NCI-H345 (cell line): ENCODE measurements around the gene LIG3.
"Not testable (repeated sequence)": the region's sequence is repeated elsewhere in the genome, so short reads cannot be mapped to it uniquely, and the experiment has no call there.

Source experiments
- DNase-seq: peaks from one replicate; lab custom pipeline; 2025; lab: John Stamatoyannopoulos, UW

The LIG3 gene

DNA sequence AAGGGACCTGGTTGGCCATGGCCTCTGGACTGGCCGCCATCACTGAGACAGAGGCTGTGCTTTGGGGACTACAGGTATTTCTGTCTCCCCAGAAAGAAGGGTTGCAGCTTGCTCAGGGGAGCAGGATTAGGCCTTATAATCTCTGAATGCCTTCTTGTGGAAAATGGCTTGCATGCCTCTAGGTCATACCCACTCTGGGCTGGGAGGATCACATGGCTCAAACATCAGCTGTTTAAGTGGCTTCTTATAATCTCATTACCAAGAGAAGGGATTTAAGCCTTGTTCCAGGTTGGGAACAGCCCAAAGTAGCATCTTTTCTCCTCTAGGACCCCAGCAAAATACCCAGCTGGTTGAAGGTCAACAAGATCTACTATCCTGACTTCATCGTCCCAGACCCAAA is 19.1 kb downstream of the LIG3 start:
- DNase-seq: no peak

DNA sequence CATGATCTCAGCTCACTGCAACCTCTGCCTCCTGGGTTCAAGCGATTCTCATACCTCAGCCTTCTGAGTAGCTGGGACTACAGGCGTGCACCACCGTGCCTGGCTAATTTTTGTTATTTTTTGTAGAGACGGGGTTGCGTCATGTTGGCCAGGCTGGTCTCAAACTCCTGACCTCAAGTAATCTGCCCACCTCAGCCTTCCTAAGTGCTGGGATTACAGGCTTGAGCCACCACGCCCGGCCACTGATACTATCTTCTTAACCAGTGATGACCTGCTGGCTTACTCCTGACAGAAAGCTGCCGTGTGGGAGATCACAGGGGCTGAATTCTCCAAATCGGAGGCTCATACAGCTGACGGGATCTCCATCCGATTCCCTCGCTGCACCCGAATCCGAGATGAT is 20.7 kb downstream of the LIG3 start:
- not testable (repeated sequence) for DNase-seq

DNA sequence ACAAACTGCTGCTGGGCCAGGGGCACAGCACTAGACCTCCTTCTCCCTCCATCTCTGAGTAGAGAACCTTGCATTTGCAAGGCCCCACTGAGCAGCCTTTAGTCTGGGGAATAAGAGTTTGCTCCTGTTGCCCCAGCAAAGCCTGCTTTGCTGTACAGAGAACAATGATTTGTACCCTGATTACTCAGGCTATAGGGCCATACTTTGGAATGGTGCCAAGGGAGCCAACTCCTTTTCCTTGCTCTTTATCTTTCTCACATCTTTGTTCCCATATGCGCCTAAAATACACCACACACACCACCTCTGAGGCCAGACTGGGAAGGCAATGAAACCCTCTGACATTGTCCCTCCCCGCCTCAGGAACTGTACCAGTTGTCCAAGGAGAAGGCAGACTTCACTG is 21.2 kb downstream of the LIG3 start:
- no peak for DNase-seq

GRCh38 chr17:35002876-35003551 is 22.7 kb downstream of the LIG3 start:
- DNase-seq: no peak

DNA sequence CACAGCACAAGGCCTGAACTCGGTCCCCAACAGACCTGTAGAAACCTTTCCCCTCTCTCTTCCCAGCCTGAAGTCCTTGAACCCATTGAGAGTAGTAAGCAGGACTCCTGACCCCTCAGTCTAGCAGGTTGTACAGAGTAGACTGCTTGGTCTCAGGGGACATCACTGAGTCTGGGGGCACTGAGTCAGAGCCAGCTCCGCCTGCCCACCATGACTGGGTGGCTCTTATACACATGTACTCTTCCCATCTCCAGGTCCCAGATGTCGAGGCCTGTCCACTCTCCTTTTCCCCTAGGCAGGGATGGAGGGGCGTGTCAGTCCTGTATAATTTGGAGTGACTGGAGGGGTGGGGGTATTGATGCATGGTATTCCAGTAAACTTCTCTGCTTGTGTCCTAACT is 23.5 kb downstream of the LIG3 start:
- DNase-seq: no peak

GRCh38 chr17:35006345-35006744 is 26.0 kb downstream of the LIG3 start:
- no peak for DNase-seq

DNA sequence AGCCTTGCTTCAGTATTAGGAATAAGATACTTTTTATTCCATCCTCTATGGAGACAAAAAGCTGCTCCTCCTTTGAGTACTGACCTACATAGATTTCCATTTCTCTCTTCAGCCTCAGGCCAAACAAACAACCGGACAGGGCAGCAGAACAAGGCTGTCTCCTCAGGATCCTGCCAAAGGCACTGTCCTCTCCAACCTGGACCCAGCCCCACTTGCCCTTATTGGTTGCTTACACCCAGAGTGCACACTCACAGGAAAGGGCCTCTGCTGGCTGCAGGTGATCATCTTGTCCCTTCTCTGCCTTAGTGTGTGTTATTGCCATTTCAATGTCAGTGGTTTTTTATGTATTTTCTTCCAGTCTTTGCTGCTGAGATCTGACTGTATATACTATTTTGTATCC is 26.6 kb downstream of the LIG3 start:
- no peak for DNase-seq

DNA sequence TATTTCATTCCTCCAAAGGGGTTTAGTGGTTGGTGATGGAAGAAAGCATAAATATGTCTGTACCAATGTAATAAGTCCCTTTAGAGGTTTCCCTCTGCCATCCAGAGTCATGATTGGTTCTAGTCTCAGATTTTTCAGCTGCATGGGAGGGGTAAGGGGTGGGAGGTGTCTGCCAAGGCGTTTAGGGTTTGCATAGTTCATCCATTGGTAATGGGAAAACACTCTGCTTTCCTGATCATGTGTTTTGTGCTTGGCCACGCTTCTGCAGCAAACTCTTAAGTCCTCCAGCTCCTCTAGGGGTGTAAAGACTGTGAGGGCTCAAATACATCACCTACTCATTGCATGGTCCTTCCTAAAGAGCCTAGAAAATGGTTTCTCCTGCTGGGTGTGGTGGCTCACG is 29.8 kb downstream of the LIG3 start:
- no peak for DNase-seq

- no peak for DNase-seq
Observed at GRCh38 chr17:35011671-35012216, 31.4 kb downstream of the LIG3 start.

DNA sequence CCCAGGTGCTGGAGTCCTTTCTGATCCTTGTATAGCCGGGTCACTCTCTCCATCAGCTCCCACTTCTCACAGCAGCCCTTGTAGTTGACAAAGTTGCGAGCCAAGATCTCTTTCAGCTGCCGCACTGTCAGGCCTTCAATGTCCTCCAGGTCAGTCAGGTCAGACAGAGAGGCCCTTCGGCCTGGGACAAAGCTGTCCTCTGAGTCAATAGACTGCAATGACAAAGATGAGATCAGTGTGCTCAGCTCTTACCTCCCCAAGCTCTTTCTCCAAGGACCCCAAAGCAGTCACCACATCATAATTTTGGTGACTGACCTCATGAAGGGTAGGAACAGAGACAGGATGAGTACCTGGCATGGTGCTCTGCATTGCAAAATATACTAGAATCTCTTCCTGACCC is 36.1 kb downstream of the LIG3 start:
- DNase-seq: no peak

DNA sequence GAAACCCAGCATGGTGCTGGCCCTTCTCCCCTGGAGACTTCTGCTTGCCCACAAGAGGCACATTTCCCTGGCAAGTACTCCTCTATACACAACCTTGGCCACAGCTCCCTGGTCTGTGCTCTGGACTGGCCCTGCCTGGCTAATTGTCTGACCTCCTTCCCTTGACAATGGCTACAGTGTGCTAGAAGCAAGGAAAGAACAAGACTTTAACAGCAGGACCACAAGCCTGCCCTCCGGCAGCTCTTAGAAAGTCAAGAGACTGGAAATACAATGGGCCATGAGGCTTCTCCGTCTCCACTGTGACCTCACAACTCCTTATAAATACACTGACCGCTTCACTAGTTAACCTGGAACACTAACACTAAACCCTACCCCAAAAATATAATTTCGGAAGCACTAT is 36.7 kb downstream of the LIG3 start:
- DNase-seq: no peak

- DNase-seq: no peak
Observed at GRCh38 chr17:35018814-35019213, 38.5 kb downstream of the LIG3 start.

DNA sequence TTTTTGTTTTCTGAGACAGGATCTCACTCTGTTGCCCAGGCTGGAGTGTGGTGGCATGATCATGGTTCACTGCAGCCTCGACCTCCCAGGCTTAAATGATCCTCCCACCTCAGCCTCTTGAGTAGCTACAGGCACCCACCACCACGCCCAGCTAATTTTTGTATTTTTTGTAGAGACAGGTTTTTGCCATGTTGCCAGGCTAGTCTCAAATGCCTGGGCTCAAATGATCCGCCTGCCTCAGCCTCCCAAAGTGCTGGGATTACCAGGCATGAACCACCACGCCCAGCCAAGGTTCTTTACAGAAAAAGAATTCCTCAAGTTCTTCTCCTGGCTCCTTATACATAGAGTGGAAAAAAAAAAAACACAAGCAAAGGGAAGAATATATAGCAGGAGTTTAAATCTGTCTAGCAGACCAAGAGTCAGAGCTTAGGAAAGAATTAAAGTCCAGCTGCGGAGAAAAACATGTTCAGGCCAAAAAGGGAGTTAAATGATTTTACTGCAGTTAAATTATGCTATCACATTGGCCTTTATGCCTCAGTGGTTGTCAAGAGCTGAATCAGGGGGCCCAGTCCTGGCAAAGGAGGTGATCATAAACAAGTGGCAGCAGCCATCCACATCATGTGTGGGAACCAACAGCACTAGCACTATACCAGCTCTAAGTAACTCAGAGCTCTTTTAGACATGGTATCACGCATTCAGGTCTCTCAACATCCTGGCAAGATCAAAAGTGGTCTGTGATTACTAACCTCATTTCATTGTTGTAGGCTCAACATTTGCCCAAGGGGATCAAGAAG is 39.3 kb downstream of the LIG3 start:
- DNase-seq: no peak

DNA sequence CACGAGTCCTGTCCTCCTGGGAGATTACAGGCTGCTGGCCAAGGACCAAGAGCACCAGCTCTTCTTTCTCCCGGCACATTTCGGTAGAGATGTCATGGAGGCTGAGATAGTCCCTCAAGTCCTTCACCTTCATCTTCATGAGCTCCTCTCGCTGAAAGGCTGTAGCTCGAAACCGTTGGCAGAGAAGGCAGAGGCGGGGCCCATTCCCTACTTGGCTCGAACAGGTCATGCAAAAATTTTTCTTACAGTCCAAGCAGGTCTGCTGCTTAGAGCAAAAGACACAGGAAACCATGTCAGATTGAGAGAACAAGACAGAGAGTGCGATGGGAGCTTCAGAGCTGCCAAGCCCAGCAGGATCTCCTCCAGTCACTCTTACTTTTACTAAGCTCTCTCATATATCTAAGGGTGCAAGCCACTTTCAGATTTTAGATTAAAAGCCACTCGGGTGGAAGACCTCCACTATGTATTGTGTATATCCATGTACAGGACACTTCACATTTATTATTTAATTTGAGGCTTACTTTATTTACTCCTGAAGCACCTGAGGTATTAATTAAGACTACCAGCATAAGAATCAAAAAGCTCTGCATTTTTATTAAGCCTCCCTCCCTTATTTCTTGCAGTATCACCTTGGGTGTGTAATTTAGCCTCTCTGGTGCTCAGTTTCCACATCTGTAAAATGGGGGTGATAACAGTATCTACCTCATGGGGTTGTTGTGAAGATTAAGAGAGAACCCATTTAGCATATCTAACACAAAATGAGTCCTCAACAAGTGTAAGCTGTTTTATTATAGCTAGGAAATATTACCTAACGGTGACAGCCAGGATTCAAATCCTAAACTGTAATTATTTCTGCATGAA is 41.4 kb downstream of the LIG3 start:
- DNase-seq: no peak

DNA sequence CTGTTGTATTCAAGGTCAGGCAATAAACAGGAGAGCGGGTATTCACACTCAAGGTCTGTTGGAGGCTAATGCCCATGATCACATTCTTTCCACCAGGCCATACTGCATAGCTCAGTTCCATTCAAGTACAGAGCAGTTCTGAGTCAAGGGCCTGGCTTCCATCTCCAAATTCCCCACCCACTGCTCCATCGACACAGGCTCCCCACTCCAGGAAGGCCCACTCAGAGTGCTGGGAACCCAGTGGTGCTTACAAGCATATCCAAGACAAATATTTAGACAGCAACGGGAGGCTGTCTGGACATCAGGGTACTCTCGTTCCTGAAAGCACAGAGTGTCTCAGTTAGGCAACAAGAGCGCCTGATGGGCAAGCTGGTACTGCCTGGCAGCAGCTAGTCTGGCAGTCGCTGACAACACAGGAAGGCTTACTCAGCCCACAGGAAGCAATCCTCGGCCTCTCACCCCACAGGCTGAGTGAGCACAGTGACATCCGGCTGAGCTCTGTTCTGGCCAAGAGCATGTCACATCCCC is 42.3 kb downstream of the LIG3 start:
- peak; percentile 77 for DNase-seq

DNA sequence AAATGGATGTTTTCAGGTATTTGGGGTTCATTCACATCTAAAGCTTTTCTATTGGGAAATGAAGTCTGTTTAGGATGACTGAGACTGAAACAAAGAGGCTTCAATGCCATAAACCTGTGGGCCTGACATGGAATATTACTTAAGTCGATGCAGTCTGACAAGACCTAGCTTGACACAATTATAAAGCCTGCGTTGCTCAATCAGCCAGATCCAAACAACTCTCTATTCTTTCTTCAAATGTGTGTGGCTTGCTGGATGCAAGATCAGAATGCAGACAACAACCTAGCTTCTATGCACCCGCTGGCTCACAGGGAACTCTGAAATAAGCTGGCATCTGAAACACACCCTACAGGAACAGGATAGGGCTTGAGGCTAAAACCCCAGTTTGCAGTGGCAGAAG is 43.2 kb downstream of the LIG3 start:
- DNase-seq: no peak

DNA sequence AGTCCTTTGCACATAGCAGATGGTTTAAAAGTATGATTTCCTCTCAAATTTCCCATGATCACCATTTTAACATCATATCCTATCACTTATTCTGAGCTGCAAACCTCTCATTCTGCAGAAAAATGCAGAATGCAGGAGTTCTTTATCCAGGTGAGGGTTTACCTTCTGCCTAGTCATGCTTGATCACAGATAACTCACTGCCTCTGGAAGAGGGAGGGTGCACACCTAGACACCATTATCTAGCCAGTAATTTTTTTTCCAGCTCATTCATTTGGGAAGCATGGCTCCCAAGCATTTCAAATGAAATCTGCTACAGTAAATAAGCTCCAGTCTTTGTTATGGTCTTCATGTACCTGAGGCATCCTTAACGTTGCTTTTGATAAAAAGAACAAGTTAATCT is 45.2 kb downstream of the LIG3 start:
- DNase-seq: no peak

DNA sequence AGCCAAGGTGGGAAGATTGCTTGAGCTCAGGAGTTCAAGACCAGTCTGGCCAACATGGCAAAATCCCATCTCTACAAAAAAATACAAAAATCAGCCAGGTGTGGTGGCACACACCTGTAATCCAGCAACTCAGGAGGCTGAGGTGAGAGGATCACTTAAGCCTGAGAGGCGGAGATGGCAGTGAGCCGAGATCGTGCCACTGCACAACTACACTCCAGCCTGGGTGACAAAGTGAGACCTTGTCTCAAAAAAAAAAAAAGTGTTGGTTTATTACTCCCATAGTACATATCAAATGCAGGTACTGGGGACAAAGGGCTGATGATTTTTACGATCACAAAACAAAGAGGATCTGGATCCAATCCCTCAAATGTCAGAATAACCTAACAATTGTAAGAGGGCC is 47.8 kb downstream of the LIG3 start:
- DNase-seq: not testable (repeated sequence)

GRCh38 chr17:35028531-35029262 is 48.4 kb downstream of the LIG3 start:
- DNase-seq: no peak

GRCh38 chr17:35030780-35031179 is 50.5 kb downstream of the LIG3 start:
- no peak for DNase-seq

GRCh38 chr17:35038453-35038852 is 58.1 kb downstream of the LIG3 start:
- DNase-seq: no peak

DNA sequence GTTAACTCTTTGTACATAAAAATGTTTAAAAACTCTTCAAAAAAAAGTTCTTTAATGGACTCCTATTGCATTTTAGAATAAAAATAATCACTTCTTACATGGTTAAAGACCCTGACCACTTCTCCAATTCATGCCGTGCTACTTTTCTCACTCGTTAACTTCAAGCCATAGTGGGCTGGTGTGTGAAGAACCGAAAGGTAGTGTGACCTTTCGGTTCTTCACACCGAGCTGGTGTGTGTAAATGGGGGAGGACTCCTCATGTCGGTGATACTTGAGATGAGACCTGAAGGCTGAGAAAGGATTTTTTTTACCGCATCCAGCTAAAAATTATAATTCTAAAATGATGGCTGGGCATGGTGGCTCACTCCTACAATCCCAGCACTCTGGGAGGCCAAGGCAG is 61.1 kb downstream of the LIG3 start:
- DNase-seq: no peak
